C4-2B (cell line): ENCODE data around the gene SEPTIN11.

Source experiments
- H3K27ac ChIP-seq: fragments of 450-650 bp; 2 replicates; pipeline ENCODE4 v1.5.1; 2017
- CTCF ChIP-seq: fragments of 450-650 bp; conservative IDR thresholded peaks from 2 replicates; pipeline ENCODE4 v1.5.1; 2017; ENCODE audit warnings: mild to moderate bottlenecking
- ZFX ChIP-seq: fragments of 450-650 bp; IDR thresholded peaks from 2 replicates; pipeline ENCODE4 v1.6.1; 2017

The SEPTIN11 gene

GRCh38 chr4:76990288-76991080 is 40.9 kb downstream of the SEPTIN11 start:
- H3K27ac ChIP-seq = peak overlapping the region; percentile 77
- no peak for TF ChIP-seq CTCF
- TF ChIP-seq ZFX = no peak

- H3K27ac ChIP-seq = no peak overlapping the region
- no peak for TF ChIP-seq CTCF
- no peak for TF ChIP-seq ZFX
Measured at GRCh38 chr4:76991161-76991660, 41.7 kb downstream of the SEPTIN11 start.

- TF ChIP-seq CTCF = no peak
- no peak for TF ChIP-seq ZFX
- H3K27ac ChIP-seq = no peak overlapping the region
Measured at GRCh38 chr4:76993787-76994641, 44.5 kb downstream of the SEPTIN11 start.

- no peak overlapping the region for H3K27ac ChIP-seq
- TF ChIP-seq ZFX (no peak), CTCF (no peak)
Measured at GRCh38 chr4:76995776-76996175, 46.2 kb downstream of the SEPTIN11 start.

GRCh38 chr4:76996445-76996844 is 46.9 kb downstream of the SEPTIN11 start:
- TF ChIP-seq CTCF (no peak), ZFX (no peak)
- no peak overlapping the region for H3K27ac ChIP-seq

GRCh38 chr4:76997077-76997476 is 47.5 kb downstream of the SEPTIN11 start:
- H3K27ac ChIP-seq = no peak overlapping the region

More at GRCh38 chr4:76997077-76997476, 47.5 kb downstream of the SEPTIN11 start:
- TF ChIP-seq ZFX = no peak
- no peak for TF ChIP-seq CTCF
